Measurements from ENCODE around the gene DBN1.

Gene DBN1

GRCh38 chr5:177442066-177442826 is 31.2 kb downstream of the DBN1 start:
- DNase-seq: no peak

- no peak for DNase-seq
Observed at GRCh38 chr5:177440990-177441780, 32.2 kb downstream of the DBN1 start.

DNA sequence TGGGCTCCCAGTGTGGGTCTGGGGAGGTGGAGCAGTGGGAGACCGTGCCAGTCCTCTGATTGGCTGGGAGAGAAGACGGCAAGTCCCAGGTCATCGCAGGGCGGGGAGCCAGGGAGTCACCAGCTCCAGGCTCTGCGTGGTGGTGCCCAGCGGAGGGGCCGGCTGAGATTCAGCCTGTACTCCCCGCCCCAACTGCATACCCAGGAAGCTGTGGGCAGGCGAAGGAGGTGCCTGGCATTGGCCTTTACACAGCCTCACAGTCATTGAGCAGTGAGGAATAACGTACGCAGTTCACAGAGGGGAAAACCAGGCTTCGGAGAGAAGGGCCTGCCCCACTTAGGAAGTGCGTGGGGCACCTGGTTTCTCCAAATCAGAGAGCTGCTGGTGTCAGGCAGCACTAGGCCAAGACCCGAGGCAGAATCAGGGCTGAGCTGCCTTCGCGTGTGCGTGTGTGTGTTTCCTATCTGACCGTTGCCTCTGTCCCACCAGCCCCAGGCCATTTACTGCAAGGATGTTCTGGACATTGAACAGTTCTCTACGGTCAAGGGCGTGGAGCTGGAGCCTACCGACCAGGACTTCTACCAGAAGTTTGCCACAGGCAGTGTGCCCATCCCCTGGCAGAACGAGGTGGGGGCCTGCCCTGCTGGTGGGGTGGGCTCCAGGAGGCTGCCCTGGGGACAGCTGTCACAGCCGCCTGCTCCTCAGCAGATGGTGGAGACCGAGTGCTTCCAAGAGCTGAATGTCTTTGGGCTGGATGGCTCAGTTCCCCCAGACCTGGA is 33.0 kb downstream of the DBN1 start:
- DNase-seq: no peak

GRCh38 chr5:177439518-177440053 is 33.8 kb downstream of the DBN1 start:
- no peak for DNase-seq

- DNase-seq: no peak
Observed at GRCh38 chr5:177438468-177438867, 35.0 kb downstream of the DBN1 start.

DNA sequence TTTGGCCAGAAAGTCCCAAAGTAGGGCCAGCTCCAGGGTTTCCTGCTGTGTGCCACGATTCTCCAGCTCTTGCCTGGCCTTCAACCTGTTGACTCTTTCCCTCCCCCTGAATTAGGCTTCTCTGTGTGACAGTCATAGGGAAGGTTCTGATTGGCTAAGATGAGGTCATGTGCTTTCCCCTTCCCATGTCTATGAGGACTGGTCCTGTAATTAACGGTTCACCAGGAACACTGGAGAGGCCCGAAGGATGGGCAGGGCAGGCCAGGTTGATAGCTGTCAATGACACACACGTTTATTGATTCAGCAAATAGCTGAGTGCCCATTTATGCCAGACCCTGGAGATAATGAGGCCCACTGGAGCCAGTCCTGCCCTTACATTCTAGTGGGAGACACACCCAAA is 35.8 kb downstream of the DBN1 start:
- DNase-seq: no peak

DNA sequence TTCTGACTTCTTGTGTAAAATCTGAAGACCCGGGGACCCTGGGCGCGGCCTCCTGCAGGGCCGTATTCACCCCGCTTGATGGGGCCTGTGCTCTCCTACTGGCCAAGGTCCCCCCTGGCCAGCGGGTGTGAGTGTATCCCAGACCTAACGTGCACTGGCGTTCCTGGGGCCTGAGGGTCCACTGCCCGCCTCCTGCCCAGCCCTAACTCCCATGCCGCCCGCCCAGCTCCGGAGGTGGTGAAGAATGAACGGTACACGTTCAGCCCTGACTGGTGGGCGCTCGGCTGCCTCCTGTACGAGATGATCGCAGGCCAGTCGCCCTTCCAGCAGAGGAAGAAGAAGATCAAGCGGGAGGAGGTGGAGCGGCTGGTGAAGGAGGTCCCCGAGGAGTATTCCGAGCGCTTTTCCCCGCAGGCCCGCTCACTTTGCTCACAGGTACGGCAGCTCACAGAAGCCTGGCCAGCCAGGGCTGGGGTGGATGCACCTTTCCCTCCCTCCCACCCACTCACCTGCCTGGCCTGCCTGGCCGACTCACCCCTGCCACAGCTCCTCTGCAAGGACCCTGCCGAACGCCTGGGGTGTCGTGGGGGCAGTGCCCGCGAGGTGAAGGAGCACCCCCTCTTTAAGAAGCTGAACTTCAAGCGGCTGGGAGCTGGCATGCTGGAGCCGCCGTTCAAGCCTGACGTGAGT is 37.4 kb downstream of the DBN1 start:
- no peak for DNase-seq

DNA sequence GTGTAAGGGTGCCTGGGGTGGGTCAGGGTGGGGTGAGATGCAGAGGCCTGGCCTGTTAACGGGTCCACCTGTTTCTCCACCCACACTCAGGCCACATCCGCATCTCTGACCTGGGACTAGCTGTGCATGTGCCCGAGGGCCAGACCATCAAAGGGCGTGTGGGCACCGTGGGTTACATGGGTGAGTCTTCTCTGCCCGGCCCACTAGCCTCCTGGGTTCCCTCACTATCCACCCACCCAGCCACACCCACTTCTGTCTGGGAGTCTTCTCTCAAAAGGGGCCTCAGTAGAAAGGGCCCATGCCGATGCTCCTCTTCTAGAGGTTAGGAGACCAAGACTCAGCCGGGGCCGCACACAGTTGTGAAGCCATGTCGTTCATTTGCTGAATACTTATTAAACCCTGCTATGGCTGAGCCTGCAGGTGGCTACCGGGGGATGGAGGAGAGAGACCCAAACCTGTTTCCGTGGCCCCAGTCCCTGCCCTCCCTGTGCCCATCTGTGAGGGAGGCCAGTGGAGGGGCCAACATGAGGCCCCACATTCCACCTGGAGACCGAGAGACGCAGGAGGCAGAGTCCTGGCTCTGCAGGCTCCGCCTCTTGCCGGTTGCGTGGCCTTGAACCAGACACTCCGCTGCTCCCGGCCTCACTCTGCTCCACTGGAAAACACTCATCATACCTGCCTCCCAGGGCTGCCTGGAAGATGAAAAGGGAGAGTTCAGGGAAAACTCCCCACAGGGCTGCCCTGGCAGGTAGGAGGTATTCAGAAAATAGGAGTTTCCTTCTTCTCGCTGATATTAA is 38.3 kb downstream of the DBN1 start:
- no peak for DNase-seq

DNA sequence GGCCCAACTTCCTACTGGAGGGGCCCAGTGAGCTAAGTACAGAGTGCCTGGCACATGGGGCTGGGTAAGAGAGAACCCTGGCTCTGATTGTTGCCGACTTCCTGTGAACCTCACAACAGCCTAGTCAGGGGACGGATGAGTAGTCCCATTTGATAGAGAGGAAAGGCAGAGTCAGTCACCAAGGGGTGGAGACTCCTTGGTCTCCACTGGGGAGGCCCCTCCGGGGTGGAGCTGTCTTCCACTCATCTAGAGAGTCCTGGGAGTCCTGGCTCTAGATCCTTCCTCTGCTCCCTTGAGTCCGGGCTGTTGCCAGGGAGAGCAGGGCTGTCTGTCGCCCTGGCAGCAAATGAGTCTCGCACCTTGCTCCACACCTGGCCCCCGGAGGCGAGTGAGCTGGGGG is 39.0 kb downstream of the DBN1 start:
- no peak for DNase-seq

- DNase-seq: no peak
Observed at GRCh38 chr5:177433658-177434217, 39.7 kb downstream of the DBN1 start.

GRCh38 chr5:177432839-177433657 is 40.4 kb downstream of the DBN1 start:
- no peak for DNase-seq

DNA sequence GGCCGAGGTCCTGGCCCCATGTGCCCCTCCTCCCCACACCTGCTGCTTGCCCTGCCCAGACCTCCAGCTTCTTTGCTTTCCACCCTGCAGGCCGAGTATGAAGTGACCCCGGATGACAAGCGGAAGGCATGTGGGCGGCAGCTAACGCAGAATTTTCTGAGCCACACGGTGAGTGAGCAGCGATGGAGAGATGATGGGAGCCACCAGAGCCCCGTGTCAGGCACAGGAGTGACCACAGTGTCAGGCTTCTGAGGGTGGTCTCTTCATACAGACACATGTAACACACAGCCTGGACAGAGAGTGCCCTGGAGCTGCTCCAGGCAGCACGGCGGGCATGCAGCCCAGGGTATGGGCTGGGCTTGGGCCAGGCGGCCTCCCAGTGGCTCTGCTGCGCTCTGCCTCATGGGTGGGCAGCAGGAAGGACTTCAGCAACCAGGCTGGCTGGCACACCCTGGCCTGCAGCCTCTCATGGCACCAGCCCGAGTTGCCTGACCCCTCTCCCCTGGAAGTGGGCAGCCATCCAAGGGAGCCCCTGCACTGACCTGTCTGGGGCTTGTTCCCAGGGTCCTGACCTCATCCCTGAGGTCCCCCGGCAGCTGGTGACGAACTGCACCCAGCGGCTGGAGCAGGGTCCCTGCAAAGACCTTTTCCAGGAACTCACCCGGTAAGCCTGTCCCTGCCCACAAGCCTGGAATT is 41.1 kb downstream of the DBN1 start:
- no peak for DNase-seq

GRCh38 chr5:177431317-177432142 is 41.9 kb downstream of the DBN1 start:
- no peak for DNase-seq

DNA sequence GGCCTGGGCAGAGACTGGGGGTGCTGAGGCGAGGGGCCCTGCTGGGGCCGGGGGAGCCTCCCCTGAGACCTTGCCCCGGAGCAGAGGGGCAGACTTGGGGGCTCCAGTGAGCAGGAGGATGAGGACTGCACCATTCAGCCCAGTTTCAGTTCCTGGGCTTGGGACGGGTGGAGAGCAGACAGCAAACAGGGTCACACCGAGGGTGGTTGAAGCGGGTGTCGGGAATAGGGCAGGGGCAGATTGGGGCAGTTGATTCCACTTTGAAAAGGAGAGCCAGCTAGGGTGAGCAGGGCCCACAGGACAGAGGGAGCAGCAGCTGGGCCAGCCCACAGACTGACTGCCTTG is 42.5 kb downstream of the DBN1 start:
- DNase-seq: no peak

DNA sequence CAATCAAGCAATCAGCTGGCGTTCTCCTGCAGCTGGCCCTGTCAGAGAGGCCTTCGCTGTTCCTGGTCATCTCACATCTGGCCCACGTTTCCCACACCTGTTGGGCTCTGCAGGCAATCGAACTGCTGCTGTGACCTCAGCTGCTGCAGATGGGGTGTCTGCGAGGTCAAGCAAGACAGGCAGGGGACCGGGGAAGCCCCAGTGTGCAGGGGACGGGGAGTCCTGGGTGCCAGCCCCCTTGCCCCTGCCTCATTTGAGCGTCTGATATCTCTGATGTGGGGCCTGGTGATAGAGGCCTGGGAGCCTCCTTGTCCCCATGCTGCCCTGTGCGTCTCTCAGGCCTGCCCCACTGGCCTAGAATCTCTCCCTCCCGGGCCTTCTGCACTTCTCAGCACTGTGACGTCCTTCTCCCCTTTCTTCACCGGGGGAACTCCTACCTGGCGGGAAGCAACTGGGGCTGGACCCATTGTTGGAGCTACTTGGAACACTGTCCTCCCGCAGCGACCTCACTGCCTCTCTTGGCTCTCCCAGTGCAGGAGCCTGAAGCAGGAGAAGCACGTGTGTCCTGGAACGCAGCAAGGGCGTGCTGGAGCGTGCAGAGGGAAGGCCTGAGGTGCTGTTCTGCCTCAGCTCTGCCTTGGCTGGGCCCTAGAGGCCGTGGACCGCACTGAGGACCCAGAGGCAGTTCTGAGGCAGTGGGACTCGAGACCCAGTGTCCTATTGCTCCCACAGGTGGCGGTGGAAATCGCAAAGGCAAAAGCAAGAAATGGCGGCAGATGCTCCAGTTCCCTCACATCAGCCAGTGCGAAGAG is 43.1 kb downstream of the DBN1 start:
- DNase-seq: no peak

DNA sequence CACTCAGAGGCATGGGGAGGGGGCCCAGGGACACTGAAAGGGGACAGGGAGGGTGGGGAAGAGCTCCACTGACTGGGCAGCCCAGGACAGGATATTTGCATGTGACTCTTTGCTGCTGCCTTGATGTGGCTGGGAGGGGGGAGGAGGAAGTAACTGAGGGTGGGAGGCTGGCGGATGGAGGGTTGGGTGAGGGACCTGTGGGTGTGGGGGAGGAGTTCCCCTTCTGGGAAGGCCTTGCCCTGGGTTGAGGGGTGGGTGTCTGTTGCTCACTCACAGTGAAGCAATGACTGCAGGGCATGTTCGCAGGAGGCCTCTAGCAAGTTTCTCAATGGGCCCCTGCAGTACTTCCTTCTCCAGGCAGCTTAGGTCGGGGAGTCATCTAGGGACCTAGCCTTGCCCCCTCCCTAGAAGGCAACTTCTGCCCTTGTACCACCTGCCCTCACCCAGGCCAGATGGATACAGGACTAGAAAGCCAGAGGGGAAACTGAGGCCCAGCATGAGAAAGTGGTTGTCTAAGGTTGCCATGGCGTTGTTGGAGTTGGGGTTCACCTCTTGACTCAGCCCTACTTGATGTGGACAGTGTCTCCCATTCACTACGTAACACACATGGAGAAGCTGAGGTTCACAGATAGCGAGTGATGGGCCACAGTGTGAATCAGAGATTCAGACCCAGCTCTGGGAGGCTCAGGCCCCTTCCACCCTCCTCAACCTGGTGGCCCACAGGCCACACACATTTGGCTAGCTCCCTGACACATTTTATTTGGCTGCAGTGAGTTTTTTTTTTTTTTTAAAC is 44.0 kb downstream of the DBN1 start:
- no peak for DNase-seq

DNA sequence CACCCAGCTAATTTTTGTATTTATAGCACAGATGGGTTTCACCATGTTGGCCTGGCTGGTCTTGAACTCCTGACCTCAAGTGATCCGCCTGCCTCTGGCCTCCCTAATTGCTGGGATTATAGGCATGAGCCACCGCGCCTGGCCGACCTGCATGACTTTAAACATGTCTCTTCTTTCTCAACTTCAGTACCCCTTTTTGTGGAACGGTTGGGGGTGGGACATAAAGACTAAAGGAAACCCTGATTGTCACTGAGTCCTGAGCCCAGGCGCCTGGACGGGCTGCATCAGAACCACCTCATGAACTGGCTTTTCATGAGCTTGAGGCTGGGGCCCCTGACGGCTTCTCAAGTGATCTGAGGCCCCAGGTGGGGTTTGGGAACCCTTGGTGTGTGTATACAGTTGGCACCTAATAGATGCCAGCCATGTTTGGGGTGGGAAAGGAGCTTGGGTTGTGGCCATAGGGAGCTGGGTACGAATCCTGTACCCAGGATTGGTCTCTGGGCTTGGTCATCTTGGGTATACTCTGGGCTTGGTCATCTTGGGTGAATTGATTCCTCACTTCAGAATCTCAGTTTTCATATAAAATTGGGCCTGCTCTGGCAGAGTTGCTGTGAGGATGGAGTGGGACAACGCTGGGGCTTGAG is 44.7 kb downstream of the DBN1 start:
- DNase-seq: no peak
